K562 (cell line): Measurements from ENCODE around the gene MBP.

Experiments
- POLR2A ChIP-seq: fragments of 450-650 bp; conservative IDR thresholded peaks from 2 replicates; pipeline ENCODE4 v1.6.1; 2016
- TF ChIP-seq, protein P1 (sequence below): fragments of 150-350 bp; IDR thresholded peaks from 2 replicates; pipeline ENCODE4 v1.6.1; 2014; ENCODE audit warnings: low read depth, mild to moderate bottlenecking, low read length, borderline replicate concordance
- TF ChIP-seq, protein P2 (sequence below), 2 experiments: fragments of 450-650 bp; conservative IDR thresholded peaks; 2 replicates each; pipeline ENCODE4 v1.6.1; 2017; ENCODE audit warnings: mild to moderate bottlenecking in 2 of 2, moderate library complexity in 2 of 2
- TF ChIP-seq, protein P3 (sequence below): fragments of 250-450 bp; sonication (Bioruptor Pico); IDR thresholded peaks from 2 replicates; pipeline ENCODE4 v1.5.0; 2021; ENCODE audit warnings: mild to moderate bottlenecking, borderline replicate concordance
- TF ChIP-seq, protein P4 (sequence below), 3 experiments: IDR thresholded peaks in 2 of 3; conservative IDR thresholded peaks in 1 of 3; 2 replicates each; pipeline ENCODE4 v1.5.1; 2011 to 2012; ENCODE audit warnings: low read length in 3 of 3, mild to moderate bottlenecking in 3 of 3, control low read depth in 2 of 3, improper control_type of control experiment in 1 of 3, inconsistent platforms in 1 of 3, low read depth in 1 of 3, mixed read lengths in 1 of 3, moderate library complexity in 1 of 3; ENCODE audit not compliant: insufficient read depth in 2 of 3
- TF ChIP-seq, protein P5 (sequence below): fragments of 250-450 bp; sonication (Bioruptor Pico); IDR thresholded peaks from 2 replicates; pipeline ENCODE4 v1.8.0; 2022; ENCODE audit warnings: inconsistent platforms, mild to moderate bottlenecking, moderate library complexity, borderline replicate concordance

DNA sequence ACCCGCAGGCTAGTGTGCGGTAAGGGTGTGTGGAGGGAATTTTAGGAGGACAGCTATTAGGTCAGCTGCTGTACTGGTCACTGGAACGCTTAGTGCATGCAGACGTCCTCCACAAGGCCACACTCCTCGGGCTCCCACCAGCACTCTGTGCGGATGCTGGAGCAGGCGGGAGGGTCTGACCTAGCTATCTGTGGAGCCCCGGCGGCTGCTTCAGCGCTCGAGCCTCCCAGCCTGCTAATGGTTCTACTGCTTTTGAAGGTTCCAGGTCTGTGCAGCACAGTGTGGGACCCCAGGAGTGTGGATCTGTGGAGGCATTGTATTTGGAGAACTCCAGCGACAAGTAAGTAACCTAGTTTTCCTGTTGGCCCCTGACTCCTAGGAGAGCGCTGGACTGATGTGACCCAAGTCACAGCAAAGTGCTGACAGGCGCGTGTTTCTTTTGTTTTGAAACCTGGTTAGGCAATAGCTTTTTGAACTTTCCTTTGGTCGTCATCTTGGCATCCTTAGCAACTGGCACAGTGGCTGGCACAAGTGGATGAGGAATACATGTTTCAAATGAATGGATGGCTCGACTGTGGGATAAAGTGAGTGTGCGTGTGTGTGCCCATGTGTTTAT lies 196.8 kb downstream of the MBP start:
- TF ChIP-seq, protein P1, sequence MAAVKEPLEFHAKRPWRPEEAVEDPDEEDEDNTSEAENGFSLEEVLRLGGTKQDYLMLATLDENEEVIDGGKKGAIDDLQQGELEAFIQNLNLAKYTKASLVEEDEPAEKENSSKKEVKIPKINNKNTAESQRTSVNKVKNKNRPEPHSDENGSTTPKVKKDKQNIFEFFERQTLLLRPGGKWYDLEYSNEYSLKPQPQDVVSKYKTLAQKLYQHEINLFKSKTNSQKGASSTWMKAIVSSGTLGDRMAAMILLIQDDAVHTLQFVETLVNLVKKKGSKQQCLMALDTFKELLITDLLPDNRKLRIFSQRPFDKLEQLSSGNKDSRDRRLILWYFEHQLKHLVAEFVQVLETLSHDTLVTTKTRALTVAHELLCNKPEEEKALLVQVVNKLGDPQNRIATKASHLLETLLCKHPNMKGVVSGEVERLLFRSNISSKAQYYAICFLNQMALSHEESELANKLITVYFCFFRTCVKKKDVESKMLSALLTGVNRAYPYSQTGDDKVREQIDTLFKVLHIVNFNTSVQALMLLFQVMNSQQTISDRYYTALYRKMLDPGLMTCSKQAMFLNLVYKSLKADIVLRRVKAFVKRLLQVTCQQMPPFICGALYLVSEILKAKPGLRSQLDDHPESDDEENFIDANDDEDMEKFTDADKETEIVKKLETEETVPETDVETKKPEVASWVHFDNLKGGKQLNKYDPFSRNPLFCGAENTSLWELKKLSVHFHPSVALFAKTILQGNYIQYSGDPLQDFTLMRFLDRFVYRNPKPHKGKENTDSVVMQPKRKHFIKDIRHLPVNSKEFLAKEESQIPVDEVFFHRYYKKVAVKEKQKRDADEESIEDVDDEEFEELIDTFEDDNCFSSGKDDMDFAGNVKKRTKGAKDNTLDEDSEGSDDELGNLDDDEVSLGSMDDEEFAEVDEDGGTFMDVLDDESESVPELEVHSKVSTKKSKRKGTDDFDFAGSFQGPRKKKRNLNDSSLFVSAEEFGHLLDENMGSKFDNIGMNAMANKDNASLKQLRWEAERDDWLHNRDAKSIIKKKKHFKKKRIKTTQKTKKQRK: no peak
- TF ChIP-seq POLR2A: no peak
- TF ChIP-seq, protein P2, sequence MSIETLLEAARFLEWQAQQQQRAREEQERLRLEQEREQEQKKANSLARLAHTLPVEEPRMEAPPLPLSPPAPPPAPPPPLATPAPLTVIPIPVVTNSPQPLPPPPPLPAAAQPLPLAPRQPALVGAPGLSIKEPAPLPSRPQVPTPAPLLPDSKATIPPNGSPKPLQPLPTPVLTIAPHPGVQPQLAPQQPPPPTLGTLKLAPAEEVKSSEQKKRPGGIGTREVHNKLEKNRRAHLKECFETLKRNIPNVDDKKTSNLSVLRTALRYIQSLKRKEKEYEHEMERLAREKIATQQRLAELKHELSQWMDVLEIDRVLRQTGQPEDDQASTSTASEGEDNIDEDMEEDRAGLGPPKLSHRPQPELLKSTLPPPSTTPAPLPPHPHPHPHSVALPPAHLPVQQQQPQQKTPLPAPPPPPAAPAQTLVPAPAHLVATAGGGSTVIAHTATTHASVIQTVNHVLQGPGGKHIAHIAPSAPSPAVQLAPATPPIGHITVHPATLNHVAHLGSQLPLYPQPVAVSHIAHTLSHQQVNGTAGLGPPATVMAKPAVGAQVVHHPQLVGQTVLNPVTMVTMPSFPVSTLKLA (conservative IDR thresholded peaks at IDR 0.05): no peak
- TF ChIP-seq, protein P3, sequence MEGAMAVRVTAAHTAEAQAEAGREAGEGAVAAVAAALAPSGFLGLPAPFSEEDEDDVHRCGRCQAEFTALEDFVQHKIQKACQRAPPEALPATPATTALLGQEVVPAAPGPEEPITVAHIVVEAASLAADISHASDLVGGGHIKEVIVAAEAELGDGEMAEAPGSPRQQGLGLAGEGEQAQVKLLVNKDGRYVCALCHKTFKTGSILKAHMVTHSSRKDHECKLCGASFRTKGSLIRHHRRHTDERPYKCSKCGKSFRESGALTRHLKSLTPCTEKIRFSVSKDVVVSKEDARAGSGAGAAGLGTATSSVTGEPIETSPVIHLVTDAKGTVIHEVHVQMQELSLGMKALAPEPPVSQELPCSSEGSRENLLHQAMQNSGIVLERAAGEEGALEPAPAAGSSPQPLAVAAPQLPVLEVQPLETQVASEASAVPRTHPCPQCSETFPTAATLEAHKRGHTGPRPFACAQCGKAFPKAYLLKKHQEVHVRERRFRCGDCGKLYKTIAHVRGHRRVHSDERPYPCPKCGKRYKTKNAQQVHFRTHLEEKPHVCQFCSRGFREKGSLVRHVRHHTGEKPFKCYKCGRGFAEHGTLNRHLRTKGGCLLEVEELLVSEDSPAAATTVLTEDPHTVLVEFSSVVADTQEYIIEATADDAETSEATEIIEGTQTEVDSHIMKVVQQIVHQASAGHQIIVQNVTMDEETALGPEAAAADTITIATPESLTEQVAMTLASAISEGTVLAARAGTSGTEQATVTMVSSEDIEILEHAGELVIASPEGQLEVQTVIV (CRISPR knock-in tag): no peak
- TF ChIP-seq, protein P4, sequence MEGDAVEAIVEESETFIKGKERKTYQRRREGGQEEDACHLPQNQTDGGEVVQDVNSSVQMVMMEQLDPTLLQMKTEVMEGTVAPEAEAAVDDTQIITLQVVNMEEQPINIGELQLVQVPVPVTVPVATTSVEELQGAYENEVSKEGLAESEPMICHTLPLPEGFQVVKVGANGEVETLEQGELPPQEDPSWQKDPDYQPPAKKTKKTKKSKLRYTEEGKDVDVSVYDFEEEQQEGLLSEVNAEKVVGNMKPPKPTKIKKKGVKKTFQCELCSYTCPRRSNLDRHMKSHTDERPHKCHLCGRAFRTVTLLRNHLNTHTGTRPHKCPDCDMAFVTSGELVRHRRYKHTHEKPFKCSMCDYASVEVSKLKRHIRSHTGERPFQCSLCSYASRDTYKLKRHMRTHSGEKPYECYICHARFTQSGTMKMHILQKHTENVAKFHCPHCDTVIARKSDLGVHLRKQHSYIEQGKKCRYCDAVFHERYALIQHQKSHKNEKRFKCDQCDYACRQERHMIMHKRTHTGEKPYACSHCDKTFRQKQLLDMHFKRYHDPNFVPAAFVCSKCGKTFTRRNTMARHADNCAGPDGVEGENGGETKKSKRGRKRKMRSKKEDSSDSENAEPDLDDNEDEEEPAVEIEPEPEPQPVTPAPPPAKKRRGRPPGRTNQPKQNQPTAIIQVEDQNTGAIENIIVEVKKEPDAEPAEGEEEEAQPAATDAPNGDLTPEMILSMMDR (IDR thresholded peaks at IDR 0.05 in 2 of 3, conservative IDR thresholded peaks at IDR 0.05 in 1 of 3; ENCODE audit: insufficient read depth in 2 of 3, low read depth in 1 of 3, low read length in 3 of 3): no peak
- TF ChIP-seq, protein P5, sequence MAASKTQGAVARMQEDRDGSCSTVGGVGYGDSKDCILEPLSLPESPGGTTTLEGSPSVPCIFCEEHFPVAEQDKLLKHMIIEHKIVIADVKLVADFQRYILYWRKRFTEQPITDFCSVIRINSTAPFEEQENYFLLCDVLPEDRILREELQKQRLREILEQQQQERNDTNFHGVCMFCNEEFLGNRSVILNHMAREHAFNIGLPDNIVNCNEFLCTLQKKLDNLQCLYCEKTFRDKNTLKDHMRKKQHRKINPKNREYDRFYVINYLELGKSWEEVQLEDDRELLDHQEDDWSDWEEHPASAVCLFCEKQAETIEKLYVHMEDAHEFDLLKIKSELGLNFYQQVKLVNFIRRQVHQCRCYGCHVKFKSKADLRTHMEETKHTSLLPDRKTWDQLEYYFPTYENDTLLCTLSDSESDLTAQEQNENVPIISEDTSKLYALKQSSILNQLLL: no peak
